ENCODE data around the gene MAST4.

DNA sequence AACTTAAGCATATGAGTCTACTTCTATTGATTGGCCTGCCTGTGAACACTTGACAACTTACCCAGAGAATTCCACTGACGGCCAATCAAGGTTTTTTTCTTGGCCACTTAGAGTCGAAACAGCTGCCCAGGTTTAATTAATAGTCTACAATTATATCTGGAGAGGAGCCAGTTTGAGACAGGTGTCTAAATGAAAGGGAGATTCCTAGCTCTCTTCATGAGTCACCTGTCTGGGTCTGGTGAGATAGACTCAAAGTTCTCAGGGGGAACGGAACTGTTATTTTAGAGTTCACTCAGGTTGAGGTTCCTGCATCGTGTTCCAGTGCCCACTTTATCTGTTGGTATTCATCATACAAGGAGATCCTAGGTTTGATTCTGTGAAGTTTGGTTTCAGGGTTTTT lies 489.4 kb downstream of the MAST4 start:
- no peak for TF ChIP-seq CTCF (IDR thresholded peaks at IDR 0.05)
- TF ChIP-seq POLR2A (IDR thresholded peaks at IDR 0.05): no peak
- no peak for TF ChIP-seq EP300 (IDR thresholded peaks at IDR 0.05)

Measured in tibial nerve (tissue), 4 donors.